Neural cell (in vitro differentiated cells): Measurements from ENCODE around the gene BPIFB1. TPM values are rescaled to one million over a fixed set of nuclear protein-coding genes. Genes with fewer than 3 reads are reported as not detected.

Experiments
- H2AFZ ChIP-seq: fragments of 200-600, 300-800 bp; sonication (generic), shearing (Covaris generic); 2 replicates; pipeline ENCODE4 v1.6.0; 2014; ENCODE audit warnings: low read depth, mild to moderate bottlenecking, antibody characterized with exemption, low read length, moderate library complexity
- H3F3A ChIP-seq: fragments of 200-600 bp; shearing (Covaris generic); 2 replicates; pipeline ENCODE4 v1.6.1; 2016; ENCODE audit warnings: mild to moderate bottlenecking, moderate library complexity, mixed read lengths, antibody characterized with exemption, low read length; ENCODE audit not compliant: insufficient read depth, poor library complexity, severe bottlenecking
- H3K27ac ChIP-seq: fragments of 200-600, 300-800 bp; sonication (generic), shearing (Covaris generic); 2 replicates; pipeline ENCODE4 v1.5.1; 2014; ENCODE audit warnings: mild to moderate bottlenecking, low read length, moderate library complexity
- H3K27me3 ChIP-seq: fragments of 300-800, 200-600 bp; sonication (generic), shearing (Covaris generic); 2 replicates; pipeline ENCODE4 v1.6.0; 2014; ENCODE audit warnings: mild to moderate bottlenecking, low read depth, low read length, moderate library complexity; ENCODE audit not compliant: insufficient read depth
- H3K36me3 ChIP-seq: fragments of 300-800, 200-600 bp; sonication (generic), shearing (Covaris generic); 2 replicates; pipeline ENCODE4 v1.5.1; 2014; ENCODE audit warnings: mild to moderate bottlenecking, antibody characterized with exemption, low read length, moderate library complexity; ENCODE audit not compliant: insufficient read depth
- H3K4me2 ChIP-seq: fragments of 300-800, 200-600 bp; sonication (generic), shearing (Covaris generic); 2 replicates; pipeline ENCODE4 v1.6.0; 2014; ENCODE audit warnings: mild to moderate bottlenecking, low read length
- H3K4me3 ChIP-seq: fragments of 300-800, 200-600 bp; sonication (generic), shearing (Covaris generic); 2 replicates; pipeline ENCODE4 v1.5.1; 2014; ENCODE audit warnings: mild to moderate bottlenecking, low read length, moderate library complexity
- H3K79me2 ChIP-seq: fragments of 200-600 bp; shearing (Covaris generic); replicated peaks from 2 replicates; pipeline ENCODE4 v1.6.0; 2014; ENCODE audit warnings: mild to moderate bottlenecking, low read length, moderate library complexity; ENCODE audit not compliant: insufficient read depth
- H3K9ac ChIP-seq: fragments of 300-800, 200-600 bp; sonication (generic), shearing (Covaris generic); 2 replicates; pipeline ENCODE4 v1.6.1; 2016; ENCODE audit warnings: mild to moderate bottlenecking, low read length, mixed read lengths
- H3K9me2 ChIP-seq: fragments of 200-600 bp; shearing (Covaris generic); 2 replicates; pipeline ENCODE4 v1.6.1; 2016; ENCODE audit warnings: mild to moderate bottlenecking, low read length, mixed read lengths; ENCODE audit not compliant: insufficient read depth
- H3K9me3 ChIP-seq: fragments of 200-600, 300-800 bp; sonication (generic), shearing (Covaris generic); 2 replicates; pipeline ENCODE4 v1.6.1; 2016; ENCODE audit warnings: mild to moderate bottlenecking, mixed run types, low read length, moderate library complexity, mixed read lengths
- H4K20me1 ChIP-seq: fragments of 200-600 bp; shearing (Covaris generic); 2 replicates; pipeline ENCODE4 v1.6.1; 2016; ENCODE audit warnings: mild to moderate bottlenecking, mixed run types; ENCODE audit not compliant: insufficient read depth
- EP300 ChIP-seq: fragments of 450-650 bp; conservative IDR thresholded peaks from 2 replicates; pipeline ENCODE4 v1.6.1; 2014; ENCODE audit warnings: antibody characterized with exemption, mild to moderate bottlenecking, moderate library complexity; ENCODE audit not compliant: poor library complexity, severe bottlenecking
- EZH2 ChIP-seq: fragments of 200-600, 300-800 bp; shearing (Covaris generic), sonication (generic); IDR thresholded peaks from 2 replicates; pipeline ENCODE4 v1.6.1; 2014; ENCODE audit warnings: antibody characterized with exemption, low read length, borderline replicate concordance, mild to moderate bottlenecking; ENCODE audit not compliant: insufficient read depth, poor library complexity, severe bottlenecking
- MXI1 ChIP-seq: fragments of 450-650 bp; conservative IDR thresholded peaks from 2 replicates; pipeline ENCODE4 v1.6.1; 2014; ENCODE audit warnings: antibody characterized with exemption, mild to moderate bottlenecking; ENCODE audit not compliant: poor library complexity, severe bottlenecking
- POLR2AphosphoS5 ChIP-seq: IDR thresholded peaks from 2 replicates; pipeline ENCODE4 v1.6.1; 2012
- RAD21 ChIP-seq: fragments of 450-650 bp; conservative IDR thresholded peaks from 2 replicates; pipeline ENCODE4 v1.6.1; 2014; ENCODE audit warnings: antibody characterized with exemption, mild to moderate bottlenecking, moderate library complexity
- SMC3 ChIP-seq: fragments of 450-650 bp; conservative IDR thresholded peaks from 2 replicates; pipeline ENCODE4 v1.6.1; 2014; ENCODE audit warnings: antibody characterized with exemption, mild to moderate bottlenecking, moderate library complexity; ENCODE audit not compliant: poor library complexity
- TAF1 ChIP-seq: IDR thresholded peaks from 2 replicates; pipeline ENCODE4 v1.6.1; 2012; ENCODE audit warnings: low read depth
- polyA plus RNA-seq: library from polyadenylated mRNA; depleted of rRNA; stranded (reverse); fragments of >200 nt; gene quantifications from 2 replicates; pipeline ENCODE4 v1.2.3, GENCODE V29; 2014
- TF ChIP-seq, protein P1 (sequence below): fragments of 450-650 bp; IDR thresholded peaks from 2 replicates; pipeline ENCODE4 v1.5.1; 2014; ENCODE audit warnings: antibody characterized with exemption, mild to moderate bottlenecking, moderate library complexity; ENCODE audit not compliant: poor library complexity, severe bottlenecking
- TF ChIP-seq, protein P2 (sequence below): IDR thresholded peaks from 2 replicates; pipeline ENCODE4 v1.6.1; 2012; ENCODE audit warnings: borderline replicate concordance

BPIFB1 gene
- polyA plus RNA-seq, 1 donor from 2014 or later: not detected

DNA sequence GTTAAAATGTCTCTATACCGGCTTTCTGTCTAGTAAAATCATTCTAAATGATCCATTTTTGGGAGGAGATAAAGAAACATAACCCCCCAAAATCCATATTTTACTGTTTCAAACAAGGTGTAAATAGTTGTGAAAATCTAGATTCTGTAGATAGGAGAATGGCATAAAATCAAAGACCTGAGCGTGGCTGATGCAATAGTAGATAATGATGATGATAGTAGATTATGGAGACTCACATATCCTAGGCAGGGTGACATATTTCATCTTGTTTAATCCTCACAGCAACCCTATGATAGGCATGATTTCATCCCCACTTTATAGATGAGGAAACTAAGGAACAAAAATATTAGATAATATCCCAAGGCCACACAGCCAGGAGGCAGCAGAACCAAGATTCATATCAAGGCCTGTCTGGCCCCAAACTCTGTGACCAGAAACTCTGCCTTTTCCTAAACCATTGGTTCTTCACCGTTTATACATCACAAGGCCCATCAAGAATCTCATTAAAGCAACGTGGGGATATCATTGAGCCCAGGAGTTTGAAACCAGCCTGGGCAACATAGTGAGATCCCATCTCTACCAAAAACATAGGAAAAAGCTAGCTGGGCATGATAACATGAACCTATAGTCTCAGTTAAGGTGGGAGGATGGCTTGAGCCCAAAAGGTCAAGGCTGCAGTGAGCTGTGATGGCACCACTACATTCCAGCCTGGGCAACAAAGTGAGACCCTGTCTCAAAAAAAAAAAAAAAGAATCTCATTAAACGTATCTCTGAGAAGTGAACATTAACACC, 55.6 kb downstream of the BPIFB1 start:
- Histone ChIP-seq H3K36me3 (no peaks in the 10 kb centered on the region), H3K9me3 (no peaks in the 10 kb centered on the region), H3K9me2 (no peaks in the 10 kb centered on the region), H3K4me3 (no peak overlapping the region), H3K9ac (no peak overlapping the region), H2AFZ (no peak overlapping the region), H3F3A (no peaks in the 10 kb centered on the region), H3K79me2 (no peaks in the 10 kb centered on the region), H3K27me3 (no peaks in the 10 kb centered on the region), H4K20me1 (no peaks in the 10 kb centered on the region), H3K4me2 (no peak overlapping the region), H3K27ac (no peak overlapping the region)
- TF ChIP-seq EZH2: no peak
- TF ChIP-seq RAD21: no peak
- no peak for TF ChIP-seq EP300

- no peak overlapping the region for H3K4me3 ChIP-seq
- H3K4me2 ChIP-seq: no peak overlapping the region
- H3K9ac ChIP-seq: no peak overlapping the region
- H3K27ac ChIP-seq: no peak overlapping the region
- H3K27me3 ChIP-seq: no peaks in the 10 kb centered on the region
- H3F3A ChIP-seq: no peaks in the 10 kb centered on the region
- H3K9me3 ChIP-seq: no peaks in the 10 kb centered on the region
- no peaks in the 10 kb centered on the region for H3K79me2 ChIP-seq
- no peaks in the 10 kb centered on the region for H3K9me2 ChIP-seq
- H3K36me3 ChIP-seq: no peaks in the 10 kb centered on the region
- no peaks in the 10 kb centered on the region for H4K20me1 ChIP-seq
- H2AFZ ChIP-seq: no peak overlapping the region
- TF ChIP-seq RAD21 (no peak), SMC3 (no peak), MXI1 (no peak)
Observed at GRCh38 chr20:33339515-33340058, 56.6 kb downstream of the BPIFB1 start.

DNA sequence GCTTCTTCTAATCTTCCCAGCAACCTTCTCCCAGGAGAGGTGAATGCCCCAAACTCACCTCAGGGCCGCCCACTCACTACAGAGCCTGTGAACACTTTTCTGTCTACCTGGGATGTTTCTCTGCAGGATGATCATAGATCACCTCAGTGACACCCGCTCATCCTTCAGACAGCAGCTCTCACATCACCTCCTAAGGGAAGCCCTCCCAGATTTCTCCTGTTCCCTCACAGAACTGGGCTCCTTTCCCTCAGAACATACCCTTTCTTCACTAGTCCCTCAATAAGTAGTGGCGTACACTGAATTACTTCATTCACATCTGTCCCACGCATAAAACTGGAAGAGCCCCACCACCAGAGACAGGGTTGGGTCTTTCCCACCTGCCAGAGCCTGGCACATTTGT, 60.5 kb downstream of the BPIFB1 start:
- H3K4me3 ChIP-seq: no peak overlapping the region
- H2AFZ ChIP-seq: no peak overlapping the region
- no peaks in the 10 kb centered on the region for H3K36me3 ChIP-seq
- no peaks in the 10 kb centered on the region for H4K20me1 ChIP-seq
- no peaks in the 10 kb centered on the region for H3F3A ChIP-seq
- H3K9ac ChIP-seq: no peak overlapping the region
- H3K4me2 ChIP-seq: no peak overlapping the region
- TF ChIP-seq EP300: no peak
- no peaks in the 10 kb centered on the region for H3K9me3 ChIP-seq
- H3K79me2 ChIP-seq: no peaks in the 10 kb centered on the region
- no peaks in the 10 kb centered on the region for H3K27me3 ChIP-seq
- no peaks in the 10 kb centered on the region for H3K9me2 ChIP-seq
- no peak overlapping the region for H3K27ac ChIP-seq

GRCh38 chr20:33345342-33345741, 62.3 kb downstream of the BPIFB1 start:
- Histone ChIP-seq H4K20me1 (no peaks in the 10 kb centered on the region), H3K79me2 (no peaks in the 10 kb centered on the region), H3K9me3 (no peaks in the 10 kb centered on the region), H3K4me3 (no peak overlapping the region), H3K27me3 (no peaks in the 10 kb centered on the region), H3F3A (no peaks in the 10 kb centered on the region), H2AFZ (no peak overlapping the region), H3K9ac (no peak overlapping the region), H3K4me2 (no peak overlapping the region), H3K36me3 (no peaks in the 10 kb centered on the region), H3K27ac (no peak overlapping the region), H3K9me2 (no peaks in the 10 kb centered on the region)
- no peak for TF ChIP-seq EP300
- no peak for TF ChIP-seq RAD21
- TF ChIP-seq, protein P1, sequence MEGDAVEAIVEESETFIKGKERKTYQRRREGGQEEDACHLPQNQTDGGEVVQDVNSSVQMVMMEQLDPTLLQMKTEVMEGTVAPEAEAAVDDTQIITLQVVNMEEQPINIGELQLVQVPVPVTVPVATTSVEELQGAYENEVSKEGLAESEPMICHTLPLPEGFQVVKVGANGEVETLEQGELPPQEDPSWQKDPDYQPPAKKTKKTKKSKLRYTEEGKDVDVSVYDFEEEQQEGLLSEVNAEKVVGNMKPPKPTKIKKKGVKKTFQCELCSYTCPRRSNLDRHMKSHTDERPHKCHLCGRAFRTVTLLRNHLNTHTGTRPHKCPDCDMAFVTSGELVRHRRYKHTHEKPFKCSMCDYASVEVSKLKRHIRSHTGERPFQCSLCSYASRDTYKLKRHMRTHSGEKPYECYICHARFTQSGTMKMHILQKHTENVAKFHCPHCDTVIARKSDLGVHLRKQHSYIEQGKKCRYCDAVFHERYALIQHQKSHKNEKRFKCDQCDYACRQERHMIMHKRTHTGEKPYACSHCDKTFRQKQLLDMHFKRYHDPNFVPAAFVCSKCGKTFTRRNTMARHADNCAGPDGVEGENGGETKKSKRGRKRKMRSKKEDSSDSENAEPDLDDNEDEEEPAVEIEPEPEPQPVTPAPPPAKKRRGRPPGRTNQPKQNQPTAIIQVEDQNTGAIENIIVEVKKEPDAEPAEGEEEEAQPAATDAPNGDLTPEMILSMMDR: no peak
- TF ChIP-seq EZH2: no peak
- TF ChIP-seq, protein P2, sequence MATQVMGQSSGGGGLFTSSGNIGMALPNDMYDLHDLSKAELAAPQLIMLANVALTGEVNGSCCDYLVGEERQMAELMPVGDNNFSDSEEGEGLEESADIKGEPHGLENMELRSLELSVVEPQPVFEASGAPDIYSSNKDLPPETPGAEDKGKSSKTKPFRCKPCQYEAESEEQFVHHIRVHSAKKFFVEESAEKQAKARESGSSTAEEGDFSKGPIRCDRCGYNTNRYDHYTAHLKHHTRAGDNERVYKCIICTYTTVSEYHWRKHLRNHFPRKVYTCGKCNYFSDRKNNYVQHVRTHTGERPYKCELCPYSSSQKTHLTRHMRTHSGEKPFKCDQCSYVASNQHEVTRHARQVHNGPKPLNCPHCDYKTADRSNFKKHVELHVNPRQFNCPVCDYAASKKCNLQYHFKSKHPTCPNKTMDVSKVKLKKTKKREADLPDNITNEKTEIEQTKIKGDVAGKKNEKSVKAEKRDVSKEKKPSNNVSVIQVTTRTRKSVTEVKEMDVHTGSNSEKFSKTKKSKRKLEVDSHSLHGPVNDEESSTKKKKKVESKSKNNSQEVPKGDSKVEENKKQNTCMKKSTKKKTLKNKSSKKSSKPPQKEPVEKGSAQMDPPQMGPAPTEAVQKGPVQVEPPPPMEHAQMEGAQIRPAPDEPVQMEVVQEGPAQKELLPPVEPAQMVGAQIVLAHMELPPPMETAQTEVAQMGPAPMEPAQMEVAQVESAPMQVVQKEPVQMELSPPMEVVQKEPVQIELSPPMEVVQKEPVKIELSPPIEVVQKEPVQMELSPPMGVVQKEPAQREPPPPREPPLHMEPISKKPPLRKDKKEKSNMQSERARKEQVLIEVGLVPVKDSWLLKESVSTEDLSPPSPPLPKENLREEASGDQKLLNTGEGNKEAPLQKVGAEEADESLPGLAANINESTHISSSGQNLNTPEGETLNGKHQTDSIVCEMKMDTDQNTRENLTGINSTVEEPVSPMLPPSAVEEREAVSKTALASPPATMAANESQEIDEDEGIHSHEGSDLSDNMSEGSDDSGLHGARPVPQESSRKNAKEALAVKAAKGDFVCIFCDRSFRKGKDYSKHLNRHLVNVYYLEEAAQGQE: no peak
- no peak for TF ChIP-seq TAF1
- no peak for TF ChIP-seq MXI1
- no peak for TF ChIP-seq POLR2AphosphoS5
- TF ChIP-seq SMC3: no peak
